AG04450 (cell line): ENCODE measurements around the gene TDRD10. TPM values are rescaled to one million over a fixed set of nuclear protein-coding genes. Genes with fewer than 3 reads are reported as not detected.

Experiments used
- CTCF ChIA-PET: fragments of 300-600, 350-600 bp; formaldehyde crosslinking; extraction: SDS; loops from one replicate; lab custom pipeline; 2022; ENCODE audit warnings: antibody characterized with exemption, inconsistent platforms; lab: Charles Lee
- POLR2A ChIA-PET: fragments of 350-600 bp; formaldehyde crosslinking; extraction: SDS; loops from one replicate; lab custom pipeline; 2021; ENCODE audit warnings: antibody characterized with exemption, inconsistent platforms; lab: Yijun Ruan, JAX
- DNase-seq: peaks from one replicate; pipeline ENCODE4 v3.0.0-alpha.2; 2011; ENCODE audit warnings: low read depth, low spot score
- H3K27ac ChIP-seq: one replicate; pipeline ENCODE4 v1.5.1; 2012; ENCODE audit warnings: low read depth, low read length, control low read depth
- H3K27me3 ChIP-seq: one replicate; pipeline ENCODE4 v1.6.0; 2012; ENCODE audit warnings: low read length; ENCODE audit not compliant: control insufficient read depth, insufficient read depth
- H3K4me3 ChIP-seq: 2 replicates; pipeline ENCODE4 v1.5.1; 2011; ENCODE audit warnings: mild to moderate bottlenecking, low read depth, low read length, control low read depth
- H3K9me3 ChIP-seq: 2 replicates; pipeline ENCODE4 v1.5.1; 2012; ENCODE audit warnings: low read length; ENCODE audit not compliant: control insufficient read depth, insufficient read depth
- polyA plus RNA-seq: library from polyadenylated mRNA; depleted of rRNA; stranded (reverse); fragments of >200 nt; gene quantifications from 2 replicates; pipeline ENCODE4 v1.2.3, GENCODE V29; 2011; rRNA removed
- TF ChIP-seq, protein P1 (sequence below): IDR thresholded peaks from 2 replicates; pipeline ENCODE4 v1.5.1; 2011; ENCODE audit warnings: low read depth, low read length, control low read depth, inconsistent platforms

TDRD10 gene
- polyA plus RNA-seq, 1 experiment, result not detected

DNA sequence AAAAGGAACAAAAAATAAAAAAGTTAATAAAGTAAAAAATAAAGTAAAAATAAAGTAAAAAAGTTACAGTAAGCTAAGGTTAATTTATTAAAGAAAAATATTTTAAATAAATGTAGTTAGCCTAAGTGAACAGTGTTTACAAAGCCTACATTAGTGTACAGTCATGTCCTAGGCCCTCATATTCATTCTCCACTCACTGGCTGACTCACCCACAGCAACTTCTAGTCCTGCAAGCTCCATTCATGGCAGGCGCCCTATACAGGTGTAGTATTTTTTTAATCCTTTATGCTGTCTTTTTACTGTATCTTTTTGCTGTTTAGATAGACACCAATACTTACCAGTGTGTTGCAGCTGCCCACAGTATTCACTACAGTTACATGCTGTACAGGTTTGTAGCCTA, 93.6 kb downstream of the TDRD10 start:
- ChIA-PET POLR2A (interaction anchor here (0.5 kb wide), 1 partner anchor 17 kb away, joined by 5 read pairs; no protein-coding TSS in a partner anchor), CTCF (interaction anchor here (0.5 to 1.9 kb wide), 2 partner anchors 36 to 448 kb away, joined by 4 to 7 read pairs; no protein-coding TSS in a partner anchor)
- Histone ChIP-seq H3K9me3 (no peaks in the 10 kb centered on the region), H3K27me3 (no peaks in the 10 kb centered on the region), H3K27ac (no peak overlapping the region), H3K4me3 (no peak overlapping the region)
- no peak for DNase-seq
- TF ChIP-seq, protein P1, sequence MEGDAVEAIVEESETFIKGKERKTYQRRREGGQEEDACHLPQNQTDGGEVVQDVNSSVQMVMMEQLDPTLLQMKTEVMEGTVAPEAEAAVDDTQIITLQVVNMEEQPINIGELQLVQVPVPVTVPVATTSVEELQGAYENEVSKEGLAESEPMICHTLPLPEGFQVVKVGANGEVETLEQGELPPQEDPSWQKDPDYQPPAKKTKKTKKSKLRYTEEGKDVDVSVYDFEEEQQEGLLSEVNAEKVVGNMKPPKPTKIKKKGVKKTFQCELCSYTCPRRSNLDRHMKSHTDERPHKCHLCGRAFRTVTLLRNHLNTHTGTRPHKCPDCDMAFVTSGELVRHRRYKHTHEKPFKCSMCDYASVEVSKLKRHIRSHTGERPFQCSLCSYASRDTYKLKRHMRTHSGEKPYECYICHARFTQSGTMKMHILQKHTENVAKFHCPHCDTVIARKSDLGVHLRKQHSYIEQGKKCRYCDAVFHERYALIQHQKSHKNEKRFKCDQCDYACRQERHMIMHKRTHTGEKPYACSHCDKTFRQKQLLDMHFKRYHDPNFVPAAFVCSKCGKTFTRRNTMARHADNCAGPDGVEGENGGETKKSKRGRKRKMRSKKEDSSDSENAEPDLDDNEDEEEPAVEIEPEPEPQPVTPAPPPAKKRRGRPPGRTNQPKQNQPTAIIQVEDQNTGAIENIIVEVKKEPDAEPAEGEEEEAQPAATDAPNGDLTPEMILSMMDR, result no peak

Other genes starting within 250 kb of the TDRD10 start
- gene HAX1, start 229.6 kb upstream of the TDRD10 start, polyA plus RNA-seq, result 131 and 148 TPM in 2 replicates
- gene AQP10, start 181.1 kb upstream of the TDRD10 start, polyA plus RNA-seq, result not detected in 2 replicates
- gene ATP8B2, start 176.7 kb upstream of the TDRD10 start, polyA plus RNA-seq, result 42.5 and 45.7 TPM in 2 replicates
- gene IL6R, start 96.9 kb upstream of the TDRD10 start, polyA plus RNA-seq, result 5.9 and 6.1 TPM in 2 replicates
- not detected in 2 replicates for gene SHE, start 193 bp downstream of the TDRD10 start, polyA plus RNA-seq
- 16.9 and 17.6 TPM in 2 replicates for gene UBE2Q1, start 56.4 kb downstream of the TDRD10 start, polyA plus RNA-seq
- 0.06 TPM in 1 of 2 replicates, not detected in the other for gene CHRNB2, start 65.6 kb downstream of the TDRD10 start, polyA plus RNA-seq
- 159 and 203 TPM in 2 replicates for gene ADAR, start 106.0 kb downstream of the TDRD10 start, polyA plus RNA-seq